Measurements from ENCODE around the gene ILKAP.

The ILKAP gene

GRCh38 chr2:238149841-238150572 is 53.5 kb downstream of the ILKAP start:
- DNase-seq: no peak

- no peak for DNase-seq
Measured at GRCh38 chr2:238148981-238149380, 54.5 kb downstream of the ILKAP start.

GRCh38 chr2:238146884-238147544 is 56.5 kb downstream of the ILKAP start:
- no peak for DNase-seq

- no peak for DNase-seq
Measured at GRCh38 chr2:238145851-238146250, 57.6 kb downstream of the ILKAP start.

GRCh38 chr2:238145046-238145445 is 58.4 kb downstream of the ILKAP start:
- DNase-seq: no peak

GRCh38 chr2:238144262-238144661 is 59.2 kb downstream of the ILKAP start:
- no peak for DNase-seq

GRCh38 chr2:238143239-238143951 is 60.1 kb downstream of the ILKAP start:
- no peak for DNase-seq

GRCh38 chr2:238142382-238143205 is 60.9 kb downstream of the ILKAP start:
- DNase-seq: no peak

GRCh38 chr2:238141541-238142318 is 61.8 kb downstream of the ILKAP start:
- DNase-seq: no peak

- DNase-seq: no peak
Measured at GRCh38 chr2:238140721-238141540, 62.6 kb downstream of the ILKAP start.

- no peak for DNase-seq
Measured at GRCh38 chr2:238140040-238140439, 63.5 kb downstream of the ILKAP start.

- DNase-seq: no peak
Measured at GRCh38 chr2:238139196-238140039, 64.1 kb downstream of the ILKAP start.

- no peak for DNase-seq
Measured at GRCh38 chr2:238138331-238139195, 64.9 kb downstream of the ILKAP start, which contains the start of gene KLHL30. KLHL30 (plus strand) TSS chr2:238138668; CDS start chr2:238140755, 2,087 bp downstream.

GRCh38 chr2:238137885-238138284 is 65.6 kb downstream of the ILKAP start:
- no peak for DNase-seq

GRCh38 chr2:238136820-238137537 is 66.5 kb downstream of the ILKAP start:
- DNase-seq: no peak

GRCh38 chr2:238135601-238136150 is 67.8 kb downstream of the ILKAP start:
- no peak for DNase-seq

- DNase-seq: no peak
Measured at GRCh38 chr2:238134393-238134785, 69.1 kb downstream of the ILKAP start.

Data from cerebellar nuclear complex (tissue), 1 donor.